SU-DHL-6 (cell line): ENCODE results near the gene NXPH4.

ENCODE experiments used
- H2AFZ ChIP-seq: fragments of 200-600 bp; sonication (generic); 2 replicates; pipeline ENCODE4 v1.6.1; 2014; ENCODE audit warnings: low read depth, mild to moderate bottlenecking, moderate library complexity, mixed read lengths, antibody characterized with exemption, low read length; ENCODE audit not compliant: severe bottlenecking
- H3F3A ChIP-seq: fragments of 200-600 bp; shearing (Covaris generic); 2 replicates; pipeline ENCODE4 v1.6.0; 2016; ENCODE audit warnings: antibody characterized with exemption, mild to moderate bottlenecking; ENCODE audit not compliant: insufficient read depth
- H3K27ac ChIP-seq: fragments of 200-600 bp; sonication (generic); 2 replicates; pipeline ENCODE4 v1.5.1; 2016; ENCODE audit warnings: low read depth, mild to moderate bottlenecking, low read length, moderate library complexity, mixed read lengths
- H3K27me3 ChIP-seq: fragments of 200-600 bp; sonication (generic), shearing (Covaris generic); 2 replicates; pipeline ENCODE4 v1.6.0; 2014; ENCODE audit warnings: mild to moderate bottlenecking, low read length
- H3K36me3 ChIP-seq: fragments of 200-600 bp; sonication (generic); 2 replicates; pipeline ENCODE4 v1.6.1; 2014; ENCODE audit warnings: mild to moderate bottlenecking, low read length, mixed read lengths
- H3K4me2 ChIP-seq: fragments of 300-600, 200-600 bp; shearing (Covaris generic), sonication (generic); 2 replicates; pipeline ENCODE4 v1.6.0; 2014; ENCODE audit warnings: low read length, low read depth, mild to moderate bottlenecking; ENCODE audit not compliant: poor library complexity, severe bottlenecking
- H3K4me3 ChIP-seq: fragments of 200-600 bp; sonication (generic); 2 replicates; pipeline ENCODE4 v1.5.1; 2014; ENCODE audit warnings: antibody characterized with exemption, low read length, mild to moderate bottlenecking, mixed read lengths; ENCODE audit not compliant: insufficient read depth, poor library complexity, severe bottlenecking
- H3K79me2 ChIP-seq: fragments of 200-600 bp; sonication (generic); 2 replicates; pipeline ENCODE4 v1.6.1; 2014; ENCODE audit warnings: mild to moderate bottlenecking, low read length, moderate library complexity; ENCODE audit not compliant: insufficient read depth
- H3K9ac ChIP-seq: fragments of 200-600 bp; sonication (generic); 2 replicates; pipeline ENCODE4 v1.7.0; 2014; ENCODE audit warnings: mild to moderate bottlenecking, low read length
- H3K9me2 ChIP-seq: fragments of 200-600 bp; sonication (generic); replicated peaks from 2 replicates; pipeline ENCODE4 v1.6.1; 2014; ENCODE audit warnings: low read length; ENCODE audit not compliant: insufficient read depth
- H3K9me3 ChIP-seq: fragments of 200-600 bp; sonication (generic); 2 replicates; pipeline ENCODE4 v1.6.1; 2014; ENCODE audit warnings: low read length, mixed read lengths; ENCODE audit not compliant: insufficient read depth
- H4K20me1 ChIP-seq: fragments of 200-600 bp; sonication (generic); 2 replicates; pipeline ENCODE4 v1.6.1; 2014; ENCODE audit warnings: low read depth, mild to moderate bottlenecking, antibody characterized with exemption, low read length, moderate library complexity, mixed read lengths
- CTCF ChIP-seq: fragments of 200-600 bp; sonication (generic); IDR thresholded peaks from one replicate; pipeline ENCODE4 v1.5.1; 2017; ENCODE audit warnings: antibody characterized with exemption, mild to moderate bottlenecking, low read length, moderate library complexity; ENCODE audit not compliant: insufficient read depth, poor library complexity, severe bottlenecking
- EZH2phosphoT487 ChIP-seq: fragments of 200-600 bp; sonication (generic), shearing (Covaris generic); conservative IDR thresholded peaks from 2 replicates; pipeline ENCODE4 v1.6.1; 2018; ENCODE audit warnings: mild to moderate bottlenecking, antibody characterized with exemption, low read length, moderate library complexity, mixed read lengths

The NXPH4 gene

GRCh38 chr12:57208631-57209282 is 7.8 kb upstream of the NXPH4 start:
- Histone ChIP-seq H3K4me3 (no peak overlapping the region), H3K4me2 (no peak overlapping the region), H2AFZ (no peak overlapping the region), H4K20me1 (no peaks in the 10 kb centered on the region), H3K79me2 (no peaks in the 10 kb centered on the region), H3K36me3 (no peaks in the 10 kb centered on the region), H3K27ac (no peak overlapping the region), H3K9ac (no peak overlapping the region), H3K9me2 (no peaks in the 10 kb centered on the region), H3K9me3 (no peaks in the 10 kb centered on the region), H3F3A (no peaks in the 10 kb centered on the region), H3K27me3 (no peaks in the 10 kb centered on the region)
- TF ChIP-seq CTCF (no peak), EZH2phosphoT487 (no peak)

GRCh38 chr12:57209916-57210315 is 6.7 kb upstream of the NXPH4 start:
- no peak for TF ChIP-seq EZH2phosphoT487
- TF ChIP-seq CTCF = no peak
- Histone ChIP-seq H3K36me3 (no peaks in the 10 kb centered on the region), H3K9ac (no peak overlapping the region)

GRCh38 chr12:57210461-57210860 is 6.1 kb upstream of the NXPH4 start:
- Histone ChIP-seq H2AFZ (no peak overlapping the region), H3K4me3 (no peak overlapping the region), H3K9me2 (no peaks in the 10 kb centered on the region), H3K27ac (no peak overlapping the region), H3K79me2 (no peaks in the 10 kb centered on the region), H3K4me2 (no peak overlapping the region), H3K36me3 (no peaks in the 10 kb centered on the region), H3K27me3 (no peaks in the 10 kb centered on the region), H4K20me1 (no peaks in the 10 kb centered on the region), H3K9me3 (no peaks in the 10 kb centered on the region), H3K9ac (peak overlapping the region; percentile 19; the same call in 1 of the 2 replicates), H3F3A (peaks cover 2% of the 10 kb centered on the region)
- no peak for TF ChIP-seq EZH2phosphoT487
- no peak for TF ChIP-seq CTCF

More at GRCh38 chr12:57209916-57210315, 6.7 kb upstream of the NXPH4 start:
- Histone ChIP-seq H3K79me2 (no peaks in the 10 kb centered on the region), H3F3A (no peaks in the 10 kb centered on the region), H3K4me3 (no peak overlapping the region), H2AFZ (no peak overlapping the region), H3K9me3 (no peaks in the 10 kb centered on the region), H3K9me2 (no peaks in the 10 kb centered on the region), H4K20me1 (no peaks in the 10 kb centered on the region), H3K27me3 (no peaks in the 10 kb centered on the region), H3K4me2 (no peak overlapping the region), H3K27ac (no peak overlapping the region)
